DND-41 (cell line): Measurements from ENCODE around the gene SPNS3.

ENCODE experiments used
- EZH2 ChIP-seq: IDR thresholded peaks from 3 replicates; pipeline ENCODE4 v1.6.1; 2012; ENCODE audit warnings: borderline replicate concordance, low read depth, mild to moderate bottlenecking, moderate library complexity, low read length, inconsistent platforms; ENCODE audit not compliant: severe bottlenecking
- TF ChIP-seq, protein P1 (sequence below): IDR thresholded peaks from 2 replicates; pipeline ENCODE4 v1.5.1; 2012; ENCODE audit warnings: borderline replicate concordance, low read length, moderate library complexity, mild to moderate bottlenecking; ENCODE audit not compliant: poor library complexity, severe bottlenecking; ENCODE audit errors: extremely low read depth

GRCh38 chr17:4532860-4533522 is 99.3 kb downstream of the SPNS3 start:
- TF ChIP-seq, protein P1, sequence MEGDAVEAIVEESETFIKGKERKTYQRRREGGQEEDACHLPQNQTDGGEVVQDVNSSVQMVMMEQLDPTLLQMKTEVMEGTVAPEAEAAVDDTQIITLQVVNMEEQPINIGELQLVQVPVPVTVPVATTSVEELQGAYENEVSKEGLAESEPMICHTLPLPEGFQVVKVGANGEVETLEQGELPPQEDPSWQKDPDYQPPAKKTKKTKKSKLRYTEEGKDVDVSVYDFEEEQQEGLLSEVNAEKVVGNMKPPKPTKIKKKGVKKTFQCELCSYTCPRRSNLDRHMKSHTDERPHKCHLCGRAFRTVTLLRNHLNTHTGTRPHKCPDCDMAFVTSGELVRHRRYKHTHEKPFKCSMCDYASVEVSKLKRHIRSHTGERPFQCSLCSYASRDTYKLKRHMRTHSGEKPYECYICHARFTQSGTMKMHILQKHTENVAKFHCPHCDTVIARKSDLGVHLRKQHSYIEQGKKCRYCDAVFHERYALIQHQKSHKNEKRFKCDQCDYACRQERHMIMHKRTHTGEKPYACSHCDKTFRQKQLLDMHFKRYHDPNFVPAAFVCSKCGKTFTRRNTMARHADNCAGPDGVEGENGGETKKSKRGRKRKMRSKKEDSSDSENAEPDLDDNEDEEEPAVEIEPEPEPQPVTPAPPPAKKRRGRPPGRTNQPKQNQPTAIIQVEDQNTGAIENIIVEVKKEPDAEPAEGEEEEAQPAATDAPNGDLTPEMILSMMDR = no peak
- no peak for TF ChIP-seq EZH2
